ENCODE measurements around the gene ZNF133.

ZNF133 gene

DNA sequence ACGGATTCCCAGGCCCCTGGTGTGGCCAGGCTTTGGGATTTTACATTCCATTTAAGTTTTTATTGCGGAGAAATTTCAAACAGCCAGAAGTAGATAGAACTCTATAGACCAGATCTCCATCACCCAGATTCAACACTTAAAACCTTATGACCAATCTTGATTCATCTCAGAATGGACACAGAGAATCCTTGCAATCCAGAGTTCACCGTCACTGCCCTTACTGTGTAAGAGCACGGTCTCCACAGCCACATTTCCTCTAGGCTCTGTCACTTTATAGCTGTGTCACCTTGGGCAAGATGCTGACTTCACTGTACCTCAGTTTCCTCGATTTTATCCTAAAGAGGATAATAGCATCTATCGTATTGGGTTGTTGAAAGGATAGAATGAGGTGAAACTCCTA, 979 bp downstream of the ZNF133 start (continued):
- no peak for TF ChIP-seq ZNF184 (tag by site-specific recombination; IDR thresholded peaks at IDR 0.05)

DNA sequence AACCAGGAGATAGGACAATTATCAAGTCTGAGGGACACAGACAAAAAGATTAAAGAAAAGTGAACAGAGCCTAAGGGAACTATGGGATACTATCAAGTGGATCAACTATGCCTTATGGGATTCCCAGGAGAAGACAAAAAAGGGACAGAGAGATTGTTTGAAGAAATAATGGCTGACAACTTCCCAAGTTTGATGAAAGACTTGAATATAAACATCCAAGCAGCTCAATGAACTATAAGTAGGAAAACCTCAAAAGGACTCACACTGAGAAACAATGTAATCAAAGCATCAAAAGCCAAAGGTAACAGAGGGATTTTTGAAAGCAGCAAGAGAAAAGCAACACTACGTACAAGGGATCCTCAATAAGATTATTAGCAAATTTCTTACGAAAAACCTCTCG, 11.0 kb downstream of the ZNF133 start:
- peak; percentile 90 for TF ChIP-seq ZNF558 (tag by site-specific recombination; IDR thresholded peaks at IDR 0.05)
- no peak for TF ChIP-seq ZNF174 (tag by site-specific recombination; IDR thresholded peaks at IDR 0.05)
- TF ChIP-seq ZNF791 (tag by site-specific recombination; IDR thresholded peaks at IDR 0.05): peak; percentile 84
- TF ChIP-seq HOXD13 (CRISPR knock-in tag; IDR thresholded peaks at IDR 0.05; ENCODE audit: borderline replicate concordance): no peak
- Histone ChIP-seq H3K4me3 (ENCODE audit: low read depth, low read length) (no peak overlapping the region), H3K9me3 (ENCODE audit: control insufficient read depth, insufficient read depth, low read depth, low read length) (no peaks in the 10 kb centered on the region; the same call in 1 of the 2 replicates), H3K27ac (ENCODE audit: extremely low read depth, low read depth, low read length) (no peak overlapping the region), H3K36me3 (ENCODE audit: control insufficient read depth in 2 of 2, insufficient read depth in 1 of 2, low read length in 2 of 2) (peaks cover 0 to 14% of the 10 kb centered on the region in 2 experiments; a peak in 1 of 3 replicates), H3K4me1 (ENCODE audit: control insufficient read depth, insufficient read depth, low read length) (no peaks in the 10 kb centered on the region)
- ChIA-PET CTCF (interaction anchor here (0.7 kb wide), 1 partner anchor 1287 kb away, joined by 3 read pairs; no protein-coding TSS in a partner anchor), POLR2A (no interaction called here)

DNA sequence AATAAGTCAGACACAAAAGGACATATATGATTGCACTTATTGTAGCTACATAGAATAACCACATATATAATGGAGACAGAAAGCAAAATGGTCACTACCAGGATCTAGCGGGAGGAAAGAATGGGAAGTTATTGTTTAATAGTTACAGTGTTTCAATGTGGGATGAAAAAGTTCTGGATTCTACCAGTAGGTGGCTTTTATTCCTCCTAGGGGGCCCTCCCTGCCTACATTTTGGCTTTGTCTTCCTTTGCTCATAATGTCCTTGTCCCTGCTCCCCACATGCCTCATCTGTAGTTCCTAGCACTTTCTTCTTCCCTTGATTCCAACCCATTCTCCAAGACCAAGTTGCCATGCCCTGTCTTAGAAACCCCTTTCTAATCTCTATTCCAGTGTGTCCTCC, 16.3 kb downstream of the ZNF133 start:
- peaks cover 0 to 29% of the 10 kb centered on the region in 2 experiments; a peak in 1 of 3 replicates for H3K36me3 ChIP-seq (ENCODE audit: control insufficient read depth in 2 of 2, insufficient read depth in 1 of 2, low read length in 2 of 2)
- ChIA-PET CTCF (interaction anchor here (0.6 to 0.7 kb wide), 2 partner anchors 20 to 27 kb away, joined by 3 read pairs; no protein-coding TSS in a partner anchor), POLR2A (interaction anchor here (1.0 kb wide), 1 partner anchor 16 kb away, joined by 3 read pairs; the partner anchor contains the start of gene ZNF133)
- H3K9me3 ChIP-seq (ENCODE audit: control insufficient read depth, insufficient read depth, low read depth, low read length): no peaks in the 10 kb centered on the region
- no peak overlapping the region for H3K27ac ChIP-seq (ENCODE audit: extremely low read depth, low read depth, low read length)
- H3K4me3 ChIP-seq (ENCODE audit: low read depth, low read length): no peak overlapping the region
- no peak for TF ChIP-seq ZNF239 (tag by site-specific recombination; IDR thresholded peaks at IDR 0.05)
- TF ChIP-seq, protein P1, sequence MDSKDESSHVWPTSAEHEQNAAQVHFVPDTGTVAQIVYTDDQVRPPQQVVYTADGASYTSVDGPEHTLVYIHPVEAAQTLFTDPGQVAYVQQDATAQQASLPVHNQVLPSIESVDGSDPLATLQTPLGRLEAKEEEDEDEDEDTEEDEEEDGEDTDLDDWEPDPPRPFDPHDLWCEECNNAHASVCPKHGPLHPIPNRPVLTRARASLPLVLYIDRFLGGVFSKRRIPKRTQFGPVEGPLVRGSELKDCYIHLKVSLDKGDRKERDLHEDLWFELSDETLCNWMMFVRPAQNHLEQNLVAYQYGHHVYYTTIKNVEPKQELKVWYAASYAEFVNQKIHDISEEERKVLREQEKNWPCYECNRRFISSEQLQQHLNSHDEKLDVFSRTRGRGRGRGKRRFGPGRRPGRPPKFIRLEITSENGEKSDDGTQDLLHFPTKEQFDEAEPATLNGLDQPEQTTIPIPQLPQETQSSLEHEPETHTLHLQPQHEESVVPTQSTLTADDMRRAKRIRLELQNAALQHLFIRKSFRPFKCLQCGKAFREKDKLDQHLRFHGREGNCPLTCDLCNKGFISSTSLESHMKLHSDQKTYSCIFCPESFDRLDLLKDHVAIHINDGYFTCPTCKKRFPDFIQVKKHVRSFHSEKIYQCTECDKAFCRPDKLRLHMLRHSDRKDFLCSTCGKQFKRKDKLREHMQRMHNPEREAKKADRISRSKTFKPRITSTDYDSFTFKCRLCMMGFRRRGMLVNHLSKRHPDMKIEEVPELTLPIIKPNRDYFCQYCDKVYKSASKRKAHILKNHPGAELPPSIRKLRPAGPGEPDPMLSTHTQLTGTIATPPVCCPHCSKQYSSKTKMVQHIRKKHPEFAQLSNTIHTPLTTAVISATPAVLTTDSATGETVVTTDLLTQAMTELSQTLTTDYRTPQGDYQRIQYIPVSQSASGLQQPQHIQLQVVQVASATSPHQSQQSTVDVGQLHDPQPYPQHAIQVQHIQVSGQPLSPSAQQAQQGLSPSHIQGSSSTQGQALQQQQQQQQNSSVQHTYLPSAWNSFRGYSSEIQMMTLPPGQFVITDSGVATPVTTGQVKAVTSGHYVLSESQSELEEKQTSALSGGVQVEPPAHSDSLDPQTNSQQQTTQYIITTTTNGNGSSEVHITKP (tag by site-specific recombination; IDR thresholded peaks at IDR 0.05): no peak
- no peaks in the 10 kb centered on the region for H3K4me1 ChIP-seq (ENCODE audit: control insufficient read depth, insufficient read depth, low read length)

DNA sequence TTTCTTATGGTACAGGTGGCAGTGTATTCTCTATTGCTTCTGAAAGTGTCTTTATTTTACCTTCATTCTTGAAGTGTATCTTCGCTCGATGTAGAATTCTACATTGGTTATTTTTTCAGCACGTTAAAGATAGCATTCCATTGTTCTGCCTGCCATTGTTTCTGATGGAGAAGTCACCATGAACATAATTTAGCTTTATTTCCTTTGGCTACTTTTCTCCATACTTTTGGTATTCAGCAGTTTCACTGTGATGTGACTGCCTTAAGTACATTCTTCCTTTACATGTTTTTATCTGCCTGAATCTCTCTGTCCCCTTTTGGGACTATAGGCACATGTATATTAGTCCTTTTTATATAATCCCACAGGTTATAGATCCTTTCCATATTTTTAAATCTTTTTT, 19.0 kb downstream of the ZNF133 start:
- Histone ChIP-seq H3K4me1 (ENCODE audit: control insufficient read depth, insufficient read depth, low read length) (no peaks in the 10 kb centered on the region), H3K27ac (ENCODE audit: extremely low read depth, low read depth, low read length) (no peak overlapping the region), H3K9me3 (ENCODE audit: control insufficient read depth, insufficient read depth, low read depth, low read length) (no peaks in the 10 kb centered on the region), H3K4me3 (ENCODE audit: low read depth, low read length) (no peak overlapping the region), H3K36me3 (ENCODE audit: control insufficient read depth in 2 of 2, insufficient read depth in 1 of 2, low read length in 2 of 2) (peaks cover 0 to 34% of the 10 kb centered on the region in 2 experiments; a peak in 1 of 3 replicates)
- TF ChIP-seq ZNF621 (tag by site-specific recombination; IDR thresholded peaks at IDR 0.05) (no peak), ZBTB48 (tag by site-specific recombination; IDR thresholded peaks at IDR 0.05) (no peak), OSR2 (tag by site-specific recombination; IDR thresholded peaks at IDR 0.05) (no peak), ZNF24 (tag by site-specific recombination; IDR thresholded peaks at IDR 0.05) (no peak), ZNF558 (tag by site-specific recombination; IDR thresholded peaks at IDR 0.05) (no peak), SETDB1 (IDR thresholded peaks at IDR 0.05; ENCODE audit: insufficient read length, low read length) (no peak), ZNF335 (tag by site-specific recombination; conservative IDR thresholded peaks at IDR 0.05) (no peak), ZNF138 (tag by site-specific recombination; IDR thresholded peaks at IDR 0.05; ENCODE audit: borderline replicate concordance) (no peak), GLI2 (tag by site-specific recombination; IDR thresholded peaks at IDR 0.05; ENCODE audit: borderline replicate concordance, low read depth) (no peak), ZNF791 (tag by site-specific recombination; IDR thresholded peaks at IDR 0.05) (no peak), ZNF121 (tag by site-specific recombination; IDR thresholded peaks at IDR 0.05) (no peak), ZBTB21 (tag by site-specific recombination; IDR thresholded peaks at IDR 0.05) (no peak)
- TF ChIP-seq, protein P2, sequence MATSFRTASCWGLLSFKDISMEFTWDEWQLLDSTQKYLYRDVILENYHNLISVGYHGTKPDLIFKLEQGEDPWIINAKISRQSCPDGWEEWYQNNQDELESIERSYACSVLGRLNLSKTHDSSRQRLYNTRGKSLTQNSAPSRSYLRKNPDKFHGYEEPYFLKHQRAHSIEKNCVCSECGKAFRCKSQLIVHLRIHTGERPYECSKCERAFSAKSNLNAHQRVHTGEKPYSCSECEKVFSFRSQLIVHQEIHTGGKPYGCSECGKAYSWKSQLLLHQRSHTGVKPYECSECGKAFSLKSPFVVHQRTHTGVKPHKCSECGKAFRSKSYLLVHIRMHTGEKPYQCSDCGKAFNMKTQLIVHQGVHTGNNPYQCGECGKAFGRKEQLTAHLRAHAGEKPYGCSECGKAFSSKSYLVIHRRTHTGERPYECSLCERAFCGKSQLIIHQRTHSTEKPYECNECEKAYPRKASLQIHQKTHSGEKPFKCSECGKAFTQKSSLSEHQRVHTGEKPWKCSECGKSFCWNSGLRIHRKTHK (tag by site-specific recombination; IDR thresholded peaks at IDR 0.05): no peak
- TF ChIP-seq, protein P3, sequence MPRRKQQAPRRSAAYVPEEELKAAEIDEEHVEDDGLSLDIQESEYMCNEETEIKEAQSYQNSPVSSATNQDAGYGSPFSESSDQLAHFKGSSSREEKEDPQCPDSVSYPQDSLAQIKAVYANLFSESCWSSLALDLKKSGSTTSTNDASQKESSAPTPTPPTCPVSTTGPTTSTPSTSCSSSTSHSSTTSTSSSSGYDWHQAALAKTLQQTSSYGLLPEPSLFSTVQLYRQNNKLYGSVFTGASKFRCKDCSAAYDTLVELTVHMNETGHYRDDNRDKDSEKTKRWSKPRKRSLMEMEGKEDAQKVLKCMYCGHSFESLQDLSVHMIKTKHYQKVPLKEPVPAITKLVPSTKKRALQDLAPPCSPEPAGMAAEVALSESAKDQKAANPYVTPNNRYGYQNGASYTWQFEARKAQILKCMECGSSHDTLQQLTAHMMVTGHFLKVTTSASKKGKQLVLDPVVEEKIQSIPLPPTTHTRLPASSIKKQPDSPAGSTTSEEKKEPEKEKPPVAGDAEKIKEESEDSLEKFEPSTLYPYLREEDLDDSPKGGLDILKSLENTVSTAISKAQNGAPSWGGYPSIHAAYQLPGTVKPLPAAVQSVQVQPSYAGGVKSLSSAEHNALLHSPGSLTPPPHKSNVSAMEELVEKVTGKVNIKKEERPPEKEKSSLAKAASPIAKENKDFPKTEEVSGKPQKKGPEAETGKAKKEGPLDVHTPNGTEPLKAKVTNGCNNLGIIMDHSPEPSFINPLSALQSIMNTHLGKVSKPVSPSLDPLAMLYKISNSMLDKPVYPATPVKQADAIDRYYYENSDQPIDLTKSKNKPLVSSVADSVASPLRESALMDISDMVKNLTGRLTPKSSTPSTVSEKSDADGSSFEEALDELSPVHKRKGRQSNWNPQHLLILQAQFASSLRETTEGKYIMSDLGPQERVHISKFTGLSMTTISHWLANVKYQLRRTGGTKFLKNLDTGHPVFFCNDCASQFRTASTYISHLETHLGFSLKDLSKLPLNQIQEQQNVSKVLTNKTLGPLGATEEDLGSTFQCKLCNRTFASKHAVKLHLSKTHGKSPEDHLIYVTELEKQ (tag by site-specific recombination; IDR thresholded peaks at IDR 0.05; ENCODE audit: borderline replicate concordance): no peak
- CTCF ChIA-PET: no interaction called here
- POLR2A ChIA-PET: no interaction called here

All from HEK293 (cell line).